K562 (cell line): ENCODE results near the gene ELF3. TPM values are rescaled to one million over a fixed set of nuclear protein-coding genes. Genes with fewer than 3 reads are reported as not detected.

Experiments
- ATAC-seq: fragments of 200-7000 bp; cut with Tn5 transposase; 3 replicates; pipeline ENCODE4 v1.9.1; 2020; ENCODE audit warnings: moderate library complexity
- BruUV-seq: library from RNA; stranded (reverse); fragments of 400-500 nt; replicated peaks from 2 replicates; lab custom pipeline; 2021; lab: Mats Ljungman, UMichigan
- CTCF ChIA-PET: fragments of 300-600 bp; formaldehyde crosslinking; extraction: SDS; loops from one replicate; lab custom pipeline; 2021; ENCODE audit warnings: low intra/inter-chr PET ratio; lab: Yijun Ruan, JAX
- POLR2A ChIA-PET: fragments of 300-600, 350-650 bp; sonication (Branson Sonifier 250); formaldehyde crosslinking; extraction: SDS; loops from one replicate; lab custom pipeline; 2021; ENCODE audit warnings: antibody characterized with exemption, inconsistent platforms; lab: Yijun Ruan, JAX
- DNase-seq, 4 experiments: peaks; one replicate each; pipeline versions ENCODE4 v3.0.0 to v3.0.0-alpha.2; 2011 to 2018; ENCODE audit warnings: low spot score in 3 of 4, mixed read lengths in 3 of 4; ENCODE audit errors: extremely low read depth in 1 of 4
- FAIRE-seq: peaks from 2 replicates; lab custom pipeline; 2011; peaks lifted over from hg19 to GRCh38; lab: Jason Lieb, UNC
- H2AFZ ChIP-seq: 2 replicates; pipeline ENCODE4 v1.6.0; 2011; ENCODE audit warnings: low read depth, low read length, control low read depth, inconsistent platforms
- H3K27ac ChIP-seq: fragments of 200-600 bp; 3 replicates; pipeline ENCODE4 v1.8.0; 2011; ENCODE audit warnings: low read depth, mild to moderate bottlenecking, control low read depth, inconsistent platforms, low read length, moderate library complexity, mixed read lengths; ENCODE audit errors: extremely low read depth
- H3K27me3 ChIP-seq, 2 experiments: fragments of 300-600 bp in 1 of 2; 2 replicates in 1 of 2; 3 replicates in 1 of 2; pipeline versions ENCODE4 v1.6.0 to v1.8.0; 2011; ENCODE audit warnings: inconsistent platforms in 2 of 2, low read length in 2 of 2, mild to moderate bottlenecking in 1 of 2, mixed read lengths in 1 of 2, moderate library complexity in 1 of 2; ENCODE audit not compliant: control insufficient read depth in 2 of 2, insufficient read depth in 2 of 2
- H3K36me3 ChIP-seq: fragments of 300-600 bp; 3 replicates; pipeline ENCODE4 v1.8.0; 2011; ENCODE audit warnings: mild to moderate bottlenecking, low read length, inconsistent platforms; ENCODE audit not compliant: control insufficient read depth, insufficient read depth
- H3K4me1 ChIP-seq, 2 experiments: fragments of 200-600 bp in 1 of 2; replicated peaks in 1 of 2; 2 replicates in 1 of 2; 3 replicates in 1 of 2; pipeline versions ENCODE4 v1.5.1 to v1.8.0; 2011; ENCODE audit warnings: inconsistent platforms in 2 of 2, low read length in 2 of 2, mild to moderate bottlenecking in 1 of 2, mixed read lengths in 1 of 2, moderate library complexity in 1 of 2; ENCODE audit not compliant: control insufficient read depth in 2 of 2, insufficient read depth in 2 of 2
- H3K4me2 ChIP-seq: 2 replicates; pipeline ENCODE4 v1.6.1; 2011; ENCODE audit warnings: low read length, control low read depth, inconsistent platforms, mixed read lengths; ENCODE audit not compliant: insufficient read depth
- H3K4me3 ChIP-seq: fragments of 200-600 bp; sonication (generic), shearing (Covaris generic); 2 replicates; pipeline ENCODE4 v1.5.1; 2016; ENCODE audit warnings: control low read depth, inconsistent platforms
- H3K79me2 ChIP-seq: fragments of 200-600 bp; 3 replicates; pipeline ENCODE4 v1.8.0; 2011; ENCODE audit warnings: low read length, inconsistent platforms; ENCODE audit not compliant: control insufficient read depth, insufficient read depth
- H3K9ac ChIP-seq, 2 experiments: 2 replicates each; pipeline versions ENCODE4 v1.6.0 to v1.6.1; 2011; ENCODE audit warnings: low read depth in 2 of 2, low read length in 2 of 2, control low read depth in 1 of 2, inconsistent platforms in 1 of 2, mild to moderate bottlenecking in 1 of 2, mixed read lengths in 1 of 2; ENCODE audit not compliant: insufficient read depth in 1 of 2
- H3K9me1 ChIP-seq: one replicate; pipeline ENCODE4 v1.6.0; 2011; ENCODE audit warnings: inconsistent platforms, mild to moderate bottlenecking, low read length, moderate library complexity; ENCODE audit not compliant: control insufficient read depth, insufficient read depth
- H3K9me3 ChIP-seq: replicated peaks from 2 replicates; pipeline ENCODE4 v1.5.1; 2011; ENCODE audit warnings: low read depth, low read length, inconsistent platforms; ENCODE audit not compliant: control insufficient read depth, insufficient read depth
- H4K20me1 ChIP-seq: replicated peaks from 2 replicates; pipeline ENCODE4 v1.6.1; 2011; ENCODE audit warnings: low read length, inconsistent platforms, mixed read lengths; ENCODE audit not compliant: control insufficient read depth, insufficient read depth
- FIP1L1 ChIP-seq: fragments of 200-400 bp; formaldehyde crosslinking; IDR thresholded peaks from 2 replicates; pipeline ENCODE4 v1.6.1; 2018; ENCODE audit warnings: mild to moderate bottlenecking, low read depth, low read length; ENCODE audit not compliant: poor library complexity, severe bottlenecking
- NR2F6 ChIP-seq: fragments of 450-650 bp; formaldehyde crosslinking; IDR thresholded peaks from 2 replicates; pipeline ENCODE4 v1.4.0; 2020; ENCODE audit warnings: mild to moderate bottlenecking
- SMARCE1 ChIP-seq: fragments of 450-650 bp; IDR thresholded peaks from 2 replicates; pipeline ENCODE4 v1.7.1; 2016; ENCODE audit warnings: mild to moderate bottlenecking
- ZFP1 ChIP-seq: fragments of 450-650 bp; formaldehyde crosslinking; IDR thresholded peaks from 2 replicates; pipeline ENCODE4 v1.4.0; 2020; ENCODE audit warnings: mild to moderate bottlenecking, mixed read lengths
- ZNF121 ChIP-seq: sonication (generic); formaldehyde crosslinking; conservative IDR thresholded peaks from 2 replicates; pipeline ENCODE4 v1.8.0; 2022; ENCODE audit warnings: missing genetic modification reagents
- ZNF24 ChIP-seq: fragments of 450-650 bp; IDR thresholded peaks from 2 replicates; pipeline ENCODE4 v1.6.1; 2016
- ZZZ3 ChIP-seq: fragments of 450-650 bp; IDR thresholded peaks from 2 replicates; pipeline ENCODE4 v1.6.1; 2016; ENCODE audit warnings: antibody characterized with exemption, mild to moderate bottlenecking, moderate library complexity
- WGBS: fragments of 100-300 bp; shearing (Covaris generic); methylation state at CpG from one replicate; pipeline ENCODE4 v1.1.6; 2016; ENCODE audit warnings: low coverage, mixed read lengths; ENCODE audit not compliant: insufficient coverage; ENCODE audit errors: missing lambda C conversion rate; 5-methylcytosine and 5-hydroxymethylcytosine counted together
- in situ Hi-C: fragments of 300-500 bp; cut with MboI; formaldehyde crosslinking; loops from 4 replicates; pipeline ENCODE4 v1.15.0; 2018; ENCODE audit warnings: inconsistent platforms, mixed read lengths
- intact Hi-C: fragments of 100-400 bp; cut with micrococcal nuclease; formaldehyde crosslinking; loops from 2 replicates; pipeline ENCODE4 v1.14.2; 2022
- polyA plus RNA-seq, 8 experiments: library from polyadenylated mRNA; depleted of rRNA in 4 of 8; stranded (reverse) in 5 of 8; unstranded in 3 of 8; fragments of >200 nt; fragmentation: Nextera tagmentation in 2 of 8; fragmentation: Illumina TruSeq in 1 of 8; extraction: Ambion mirVana in 2 of 8; extraction: Trizol in 1 of 8; gene quantifications; 2 replicates each; pipeline versions ENCODE4 v1.2.1 to v1.2.3, GENCODE V29; 2011 to 2014; ENCODE audit warnings: inconsistent platforms in 1 of 8, missing spikeins in 1 of 8
- total RNA-seq, 7 experiments: library from RNA; depleted of rRNA in 6 of 7; stranded (reverse); fragments of >200 nt in 6 of 7; fragmentation: Illumina TruSeq in 2 of 7; extraction: Trizol in 2 of 7; gene quantifications; 2 replicates each; pipeline versions ENCODE4 v1.2.1 to v1.2.3, GENCODE V29; 2011 to 2021; ENCODE audit warnings: low replicate concordance in 1 of 7
- TF ChIP-seq, protein P1 (sequence below): sonication (generic); formaldehyde crosslinking; IDR thresholded peaks from 2 replicates; pipeline ENCODE4 v1.8.0; 2023; ENCODE audit warnings: mild to moderate bottlenecking, missing genetic modification reagents

Gene ELF3
- total and polyA plus RNA-seq, 9 of the 15 experiments (the other 6 are each of a cell fraction or from before 2014, with no cell fraction given): 0.03 to 1.2 (median 0.07) TPM; not detected in 4

DNA sequence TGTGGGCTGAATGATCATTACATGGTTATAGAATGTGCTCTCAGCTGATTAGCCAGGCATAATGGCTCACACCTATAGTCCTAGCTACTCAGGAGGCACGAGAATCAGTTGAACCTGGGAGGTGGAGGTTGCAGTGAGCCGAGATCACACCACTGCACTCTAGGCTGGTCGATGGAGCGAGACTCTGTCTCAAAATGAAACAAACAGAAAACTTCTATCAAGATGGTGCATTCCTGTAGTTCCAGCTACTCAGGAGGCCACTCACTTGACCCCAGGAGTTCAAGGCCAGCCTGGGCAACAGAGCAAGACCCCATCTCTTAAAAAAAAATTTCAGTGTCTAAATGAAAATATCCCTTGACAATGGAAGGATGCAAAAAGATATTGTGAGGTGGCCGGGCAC lies 44.2 kb upstream of the ELF3 start:
- H3K79me2 ChIP-seq: peaks cover 41% of the 10 kb centered on the region
- CTCF ChIA-PET: no interaction called here
- no peak overlapping the region for H3K9ac ChIP-seq
- H4K20me1 ChIP-seq: no peaks in the 10 kb centered on the region; the same call in 1 of the 2 replicates
- ATAC-seq: no peak
- in situ Hi-C loops (no loop called here), intact Hi-C loops (no loop called here)
- no peak overlapping the region for H3K27ac ChIP-seq
- no peak for FAIRE-seq
- 95% methylated on average over 5 of the region's 5 CpGs for WGBS
- H3K27me3 ChIP-seq: no peaks in the 10 kb centered on the region
- no peak overlapping the region for H2AFZ ChIP-seq
- H3K4me1 ChIP-seq: no peaks in the 10 kb centered on the region; a peak in 1 of 5 replicates
- H3K9me3 ChIP-seq: no peaks in the 10 kb centered on the region
- H3K4me3 ChIP-seq: no peak overlapping the region
- POLR2A ChIA-PET: interaction anchor here (0.6 to 6.2 kb wide), 6 partner anchors 8 to 70 kb away, joined by 3 to 45 read pairs (median 6); partner anchors contain the start of genes RNPEP and TIMM17A
- H3K36me3 ChIP-seq: peaks cover 90% of the 10 kb centered on the region
- BruUV-seq: no TSS peak
- no peaks in the 10 kb centered on the region for H3K9me1 ChIP-seq
- DNase-seq: no peak
- no peak for TF ChIP-seq SMARCE1
- TF ChIP-seq ZFP1 (CRISPR knock-in tag): no peak
- no peak for TF ChIP-seq NR2F6 (CRISPR knock-in tag)
- TF ChIP-seq ZZZ3: no peak
- no peak for TF ChIP-seq ZNF24
- TF ChIP-seq FIP1L1: no peak
- peak; percentile 93 for TF ChIP-seq ZNF121
- TF ChIP-seq, protein P1, sequence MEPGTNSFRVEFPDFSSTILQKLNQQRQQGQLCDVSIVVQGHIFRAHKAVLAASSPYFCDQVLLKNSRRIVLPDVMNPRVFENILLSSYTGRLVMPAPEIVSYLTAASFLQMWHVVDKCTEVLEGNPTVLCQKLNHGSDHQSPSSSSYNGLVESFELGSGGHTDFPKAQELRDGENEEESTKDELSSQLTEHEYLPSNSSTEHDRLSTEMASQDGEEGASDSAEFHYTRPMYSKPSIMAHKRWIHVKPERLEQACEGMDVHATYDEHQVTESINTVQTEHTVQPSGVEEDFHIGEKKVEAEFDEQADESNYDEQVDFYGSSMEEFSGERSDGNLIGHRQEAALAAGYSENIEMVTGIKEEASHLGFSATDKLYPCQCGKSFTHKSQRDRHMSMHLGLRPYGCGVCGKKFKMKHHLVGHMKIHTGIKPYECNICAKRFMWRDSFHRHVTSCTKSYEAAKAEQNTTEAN: no peak
- no peak overlapping the region for H3K4me2 ChIP-seq
